ENCODE data around the gene RBMS1. TPM values are rescaled to one million over a fixed set of nuclear protein-coding genes. Genes with fewer than 3 reads are reported as not detected.

The RBMS1 gene
- total RNA-seq, 1 experiment from 2014 or later, result 77.5 TPM

GRCh38 chr2:160319700-160320099, 173.9 kb downstream of the RBMS1 start:
- Histone ChIP-seq H3K9ac (ENCODE audit: extremely low read depth, insufficient read length, low read length) (no peak overlapping the region), H3T11ph (ENCODE audit: low read length) (no peak overlapping the region), H3K4me1 (ENCODE audit: insufficient read depth, low read length) (no peaks in the 10 kb centered on the region; the same call in 1 of the 2 replicates), H3K23me2 (ENCODE audit: insufficient read length, low read depth, low read length, poor library complexity, severe bottlenecking) (no peaks in the 10 kb centered on the region), H2BK5ac (ENCODE audit: insufficient read length, low read length) (no peak overlapping the region), H2AFZ (ENCODE audit: low read length) (no peak overlapping the region), H3K14ac (ENCODE audit: insufficient read depth, low read length) (no peak overlapping the region), H2BK15ac (ENCODE audit: low read depth, low read length) (no peak overlapping the region), H2BK20ac (ENCODE audit: low read depth, low read length, poor library complexity, severe bottlenecking) (no peak overlapping the region), H3K27ac (ENCODE audit: insufficient read length, low read depth, low read length) (no peak overlapping the region), H4K91ac (ENCODE audit: insufficient read length, low read depth, low read length) (no peak overlapping the region), H3K56ac (ENCODE audit: insufficient read length, low read depth, low read length) (no peak overlapping the region), H3K27me3 (ENCODE audit: insufficient read depth, low read length) (no peaks in the 10 kb centered on the region), H3K9me3 (ENCODE audit: control insufficient read depth, low read depth, low read length) (no peaks in the 10 kb centered on the region), H3K79me1 (ENCODE audit: insufficient read depth, low read depth, low read length, poor library complexity, severe bottlenecking) (no peaks in the 10 kb centered on the region), H3K4ac (ENCODE audit: low read depth, low read length) (no peak overlapping the region), H2AK5ac (ENCODE audit: insufficient read length, low read length) (no peak overlapping the region), H3K79me2 (ENCODE audit: insufficient read depth, low read length) (no peaks in the 10 kb centered on the region), H2BK120ac (ENCODE audit: low read depth, low read length, poor library complexity, severe bottlenecking) (no peak overlapping the region), H4K5ac (ENCODE audit: insufficient read length, low read depth, low read length) (no peak overlapping the region), H3K4me2 (ENCODE audit: insufficient read depth, insufficient read length, low read length) (no peak overlapping the region), H4K8ac (replicated peaks; ENCODE audit: insufficient read length, low read depth, low read length) (no peak overlapping the region), H2BK12ac (ENCODE audit: insufficient read length, low read depth, low read length) (no peak overlapping the region), H3K18ac (ENCODE audit: insufficient read length, low read depth, low read length) (no peak overlapping the region), H4K20me1 (ENCODE audit: control insufficient read depth, insufficient read depth, insufficient read length) (no peaks in the 10 kb centered on the region), H3K23ac (ENCODE audit: insufficient read length, low read depth, low read length) (no peak overlapping the region)
- Mint-ChIP-seq H3K27ac (no peak overlapping the region), H3K4me3 (no peak overlapping the region), H3K36me3 (ENCODE audit: insufficient read depth in 1 of 3, low read depth in 3 of 3) (peaks cover 0 to 3% (median 0%) of the 10 kb centered on the region in 3 experiments; a peak in 1 of 7 replicates), H3K9me3 (no peaks in the 10 kb centered on the region), H3K4me1 (peaks cover 14 to 24% of the 10 kb centered on the region in 2 experiments), H3K27me3 (ENCODE audit: low read depth) (no peaks in the 10 kb centered on the region)
- no peak for DNase-seq
- no peak for TF ChIP-seq CTCF (conservative IDR thresholded peaks at IDR 0.05)

All from H9 (cell line).